LNCAP (cell line): Measurements from ENCODE around the gene MXD1.

Experiments
- TF ChIP-seq, protein P1 (sequence below): fragments of 450-650 bp; IDR thresholded peaks from 2 replicates; pipeline ENCODE4 v1.5.1; 2017; ENCODE audit warnings: mild to moderate bottlenecking

The MXD1 gene

DNA sequence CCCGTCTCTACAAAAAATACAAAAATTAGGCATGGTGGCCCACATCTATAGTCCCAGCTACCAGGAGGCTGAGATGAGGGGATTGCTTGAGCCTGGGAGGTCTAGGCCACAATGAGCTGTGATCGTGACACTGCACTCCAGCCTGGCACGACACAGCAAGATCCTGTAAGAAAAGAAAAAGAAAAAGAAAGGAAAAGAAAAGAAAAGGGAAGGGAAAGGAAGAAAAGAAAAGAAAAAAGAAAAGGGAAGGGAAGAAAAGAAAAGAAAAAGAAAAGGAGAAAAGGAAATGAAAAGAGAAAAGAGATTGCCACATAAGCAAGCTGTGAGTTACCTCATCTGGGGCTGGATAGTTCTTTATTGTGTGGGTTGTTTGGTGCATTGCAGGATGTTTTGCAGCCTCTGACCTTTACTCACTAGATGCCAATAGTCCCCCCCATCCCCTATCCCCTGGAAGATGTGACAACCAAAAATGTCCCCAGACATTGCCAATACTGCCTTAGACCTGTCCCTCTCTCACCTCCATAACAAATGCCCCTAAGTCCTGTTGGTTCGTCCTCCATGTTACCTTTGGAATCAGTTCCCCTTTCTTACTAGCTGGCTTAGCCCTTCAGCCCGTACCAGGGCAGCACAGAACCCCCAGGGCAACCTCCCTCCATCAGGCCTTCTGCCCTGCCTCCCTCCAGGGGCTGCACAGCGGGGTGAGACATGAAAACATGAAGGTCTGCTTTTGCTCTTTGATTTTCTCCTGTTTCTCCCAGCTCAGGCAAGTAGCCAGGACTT is 37.6 kb downstream of the MXD1 start:
- TF ChIP-seq, protein P1, sequence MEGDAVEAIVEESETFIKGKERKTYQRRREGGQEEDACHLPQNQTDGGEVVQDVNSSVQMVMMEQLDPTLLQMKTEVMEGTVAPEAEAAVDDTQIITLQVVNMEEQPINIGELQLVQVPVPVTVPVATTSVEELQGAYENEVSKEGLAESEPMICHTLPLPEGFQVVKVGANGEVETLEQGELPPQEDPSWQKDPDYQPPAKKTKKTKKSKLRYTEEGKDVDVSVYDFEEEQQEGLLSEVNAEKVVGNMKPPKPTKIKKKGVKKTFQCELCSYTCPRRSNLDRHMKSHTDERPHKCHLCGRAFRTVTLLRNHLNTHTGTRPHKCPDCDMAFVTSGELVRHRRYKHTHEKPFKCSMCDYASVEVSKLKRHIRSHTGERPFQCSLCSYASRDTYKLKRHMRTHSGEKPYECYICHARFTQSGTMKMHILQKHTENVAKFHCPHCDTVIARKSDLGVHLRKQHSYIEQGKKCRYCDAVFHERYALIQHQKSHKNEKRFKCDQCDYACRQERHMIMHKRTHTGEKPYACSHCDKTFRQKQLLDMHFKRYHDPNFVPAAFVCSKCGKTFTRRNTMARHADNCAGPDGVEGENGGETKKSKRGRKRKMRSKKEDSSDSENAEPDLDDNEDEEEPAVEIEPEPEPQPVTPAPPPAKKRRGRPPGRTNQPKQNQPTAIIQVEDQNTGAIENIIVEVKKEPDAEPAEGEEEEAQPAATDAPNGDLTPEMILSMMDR = no peak

DNA sequence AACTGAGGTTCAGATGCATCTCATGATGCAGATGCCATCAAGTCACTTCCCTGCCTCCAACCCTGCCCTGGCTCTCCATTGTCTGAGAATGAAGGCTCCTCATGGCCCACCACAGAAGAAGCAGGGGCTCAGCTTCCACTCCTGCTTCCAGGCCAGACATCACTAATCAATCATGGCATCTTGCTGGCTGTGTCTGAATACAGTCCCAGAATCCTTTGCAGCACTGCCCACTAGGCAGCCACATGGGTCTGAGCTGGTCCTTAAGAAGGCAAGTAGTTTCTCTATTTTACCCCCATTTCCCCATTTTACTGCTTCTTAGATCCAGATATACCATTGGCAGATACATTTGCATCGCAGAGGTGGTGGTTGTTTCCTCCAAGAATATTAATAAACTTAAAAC is 39.2 kb downstream of the MXD1 start:
- TF ChIP-seq, protein P1 = no peak

DNA sequence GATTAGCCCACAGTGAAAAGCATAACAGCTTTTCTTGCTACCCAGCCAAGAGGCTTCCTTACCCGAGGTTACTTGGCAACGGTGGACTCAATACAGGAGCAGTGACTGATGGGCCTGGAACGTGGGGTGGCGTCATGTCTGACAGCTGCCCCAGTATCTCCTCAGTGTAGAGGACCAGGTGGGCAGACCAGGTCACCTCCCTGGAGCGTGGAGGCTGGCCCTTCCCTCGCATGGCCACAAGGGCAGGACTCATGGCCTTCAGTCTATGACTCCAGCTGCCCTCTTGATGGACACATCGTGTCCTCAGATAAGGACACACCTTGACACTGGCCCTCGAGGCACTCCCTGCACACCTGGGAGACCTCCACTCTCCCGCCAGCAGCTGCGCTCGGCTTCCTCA is 40.1 kb downstream of the MXD1 start:
- TF ChIP-seq, protein P1 = no peak

DNA sequence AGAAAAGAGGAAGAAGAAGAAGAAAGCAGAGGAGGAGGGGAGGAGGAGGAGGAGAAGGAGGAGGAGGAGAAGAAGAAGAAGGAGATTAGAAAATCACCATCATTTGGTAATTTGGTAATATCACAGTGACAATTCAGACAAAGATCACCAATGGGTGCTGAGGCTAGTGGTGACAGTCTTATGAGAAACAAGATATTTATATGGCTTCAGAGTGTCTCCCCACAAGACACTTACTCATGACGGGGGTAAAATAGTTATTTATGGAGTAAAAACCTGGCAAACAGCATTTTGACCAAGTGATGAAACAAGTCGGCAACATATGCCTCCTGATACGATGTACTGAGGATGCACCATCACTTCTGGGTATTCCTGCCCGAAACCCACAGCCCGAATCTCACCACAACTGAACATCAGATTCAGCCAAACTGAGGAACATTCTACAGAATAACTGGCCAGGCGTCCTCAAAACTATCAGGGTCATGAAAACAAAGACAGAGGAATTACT is 41.6 kb downstream of the MXD1 start:
- TF ChIP-seq, protein P1 = no peak

DNA sequence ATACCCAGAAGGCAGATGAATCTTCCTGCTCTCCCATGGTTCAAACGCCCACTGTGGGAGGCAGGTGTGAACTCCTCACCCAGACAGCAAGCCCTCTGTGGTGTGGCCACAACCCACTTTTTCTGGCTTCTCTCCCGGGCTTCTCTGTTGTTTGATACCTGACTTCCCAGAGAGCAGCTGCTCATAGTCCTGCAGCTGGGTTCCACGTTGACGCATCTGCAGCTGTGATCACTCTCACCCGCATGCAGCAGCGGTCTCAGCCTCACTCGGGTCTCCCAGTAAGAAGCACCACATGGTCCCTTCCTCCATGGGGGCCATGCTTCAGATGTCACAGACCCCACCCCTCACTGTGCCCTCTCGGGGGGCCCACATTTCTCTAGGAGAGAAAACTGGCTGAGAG is 43.1 kb downstream of the MXD1 start:
- TF ChIP-seq, protein P1 = no peak

DNA sequence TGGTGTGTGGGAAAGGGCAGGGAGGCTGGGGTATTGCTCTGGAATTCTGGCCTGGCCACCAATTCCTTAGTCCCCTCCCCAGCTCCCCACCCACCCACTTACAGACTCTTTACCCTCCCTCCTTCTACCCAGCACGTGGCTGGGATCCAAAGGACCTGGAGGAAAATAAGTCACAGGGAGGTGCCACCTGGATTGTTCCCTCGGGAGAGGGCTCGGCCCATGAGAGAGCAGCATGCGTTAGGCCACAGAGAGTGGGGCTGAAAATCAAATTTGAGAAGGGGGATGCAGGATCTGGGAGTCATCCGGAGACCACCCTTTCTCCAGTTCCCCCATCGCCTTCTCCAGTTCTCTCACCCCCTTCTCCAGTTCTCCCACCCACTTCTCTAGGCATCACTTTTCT is 43.6 kb downstream of the MXD1 start:
- TF ChIP-seq, protein P1 = no peak

DNA sequence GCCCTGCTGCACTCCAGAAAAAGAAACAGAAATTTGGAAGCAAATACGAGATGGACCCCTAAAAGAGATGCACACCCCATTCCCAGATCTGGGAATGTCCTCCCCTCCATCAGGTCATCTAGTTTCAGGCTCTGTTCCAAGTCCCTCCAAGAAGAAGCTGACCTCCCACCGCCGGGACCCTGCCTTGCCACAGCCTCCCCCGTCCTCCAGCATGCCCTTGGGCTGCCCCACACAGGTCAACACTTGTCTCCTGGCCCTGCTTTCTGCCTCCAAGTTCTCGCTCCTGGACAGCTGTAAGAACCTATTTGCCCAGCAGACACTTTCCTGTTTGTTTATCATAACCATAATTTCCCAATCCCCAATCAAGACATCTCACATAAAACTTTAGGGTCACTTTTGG is 44.5 kb downstream of the MXD1 start:
- TF ChIP-seq, protein P1 = no peak

DNA sequence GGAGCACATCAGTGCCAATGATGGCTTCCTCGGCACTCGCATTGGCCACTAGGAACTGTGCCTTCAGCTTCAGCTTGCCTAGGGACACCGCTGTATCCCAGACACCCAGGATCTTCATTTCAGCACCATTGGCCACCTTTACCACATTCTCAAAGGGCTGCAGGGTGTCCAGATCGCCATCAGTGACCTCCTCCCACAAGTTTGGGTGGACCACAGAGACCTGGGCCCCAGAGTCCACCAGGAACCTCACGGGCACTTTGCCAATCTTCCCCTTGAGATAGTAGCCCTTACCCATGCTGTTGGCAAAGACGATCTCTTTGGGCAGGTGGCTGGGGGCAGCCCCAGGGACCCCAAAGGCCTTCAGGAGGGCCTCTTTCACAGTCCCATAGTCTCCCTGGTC is 45.9 kb downstream of the MXD1 start:
- TF ChIP-seq, protein P1 = no peak
